Liver (tissue), 3 donors: Measurements from ENCODE around the gene DDX19B.

Experiments used
- CTCF ChIP-seq: fragments of 150-350 bp; IDR thresholded peaks from 2 replicates; pipeline ENCODE4 v1.5.1; 2017; ENCODE audit warnings: improper control_type of control experiment, low read depth, low read length; ENCODE audit not compliant: missing input control
- EGR1 ChIP-seq, 2 donors: IDR thresholded peaks; 2 replicates each; pipeline ENCODE4 v1.6.1; 2016 to 2018; ENCODE audit warnings: antibody characterized with exemption in 2 of 2, low read depth in 2 of 2
- JUND ChIP-seq, 2 donors: IDR thresholded peaks; 2 replicates each; pipeline ENCODE4 v1.6.1; 2016; ENCODE audit warnings: antibody characterized with exemption in 2 of 2
- MAX ChIP-seq: IDR thresholded peaks from 2 replicates; pipeline ENCODE4 v1.6.1; 2016; ENCODE audit warnings: antibody characterized with exemption
- REST ChIP-seq: IDR thresholded peaks from 2 replicates; pipeline ENCODE4 v1.6.1; 2016; ENCODE audit warnings: antibody characterized with exemption, mild to moderate bottlenecking
- TAF1 ChIP-seq: conservative IDR thresholded peaks from 2 replicates; pipeline ENCODE4 v1.6.1; 2016; ENCODE audit warnings: antibody characterized with exemption, mild to moderate bottlenecking
- YY1 ChIP-seq: IDR thresholded peaks from 2 replicates; pipeline ENCODE4 v1.6.1; 2016; ENCODE audit warnings: antibody characterized with exemption, mild to moderate bottlenecking
- ZBTB33 ChIP-seq: IDR thresholded peaks from 2 replicates; pipeline ENCODE4 v1.6.1; 2016; ENCODE audit warnings: antibody characterized with exemption
- donor health status: healthy.
- donor health status: healthy.

- TF ChIP-seq CTCF = no peak
- no peak for TF ChIP-seq TAF1
- no peak for TF ChIP-seq ZBTB33
- TF ChIP-seq YY1 = no peak
- TF ChIP-seq JUND (IDR thresholded peaks at IDR 0.05) = no peak
- no peak for TF ChIP-seq REST
- TF ChIP-seq EGR1 (IDR thresholded peaks at IDR 0.05; ENCODE audit: low read depth in 2 of 2) = no peak
- no peak for TF ChIP-seq MAX
Observed at GRCh38 chr16:70349783-70350182, 50.8 kb downstream of the DDX19B start.
